HG02938 (cell line): ENCODE measurements around the gene LRRC10B.
"Not testable (repeated sequence)": the region's sequence is repeated elsewhere in the genome, so short reads cannot be mapped to it uniquely, and the experiment has no call there.

Source experiments
- ATAC-seq: cut with Tn5 transposase; IDR thresholded peaks from one replicate; pipeline ENCODE4 v1.9.1; 2021; ENCODE audit warnings: mild to moderate bottlenecking, moderate library complexity; ENCODE audit not compliant: unreplicated experiment

Gene LRRC10B

DNA sequence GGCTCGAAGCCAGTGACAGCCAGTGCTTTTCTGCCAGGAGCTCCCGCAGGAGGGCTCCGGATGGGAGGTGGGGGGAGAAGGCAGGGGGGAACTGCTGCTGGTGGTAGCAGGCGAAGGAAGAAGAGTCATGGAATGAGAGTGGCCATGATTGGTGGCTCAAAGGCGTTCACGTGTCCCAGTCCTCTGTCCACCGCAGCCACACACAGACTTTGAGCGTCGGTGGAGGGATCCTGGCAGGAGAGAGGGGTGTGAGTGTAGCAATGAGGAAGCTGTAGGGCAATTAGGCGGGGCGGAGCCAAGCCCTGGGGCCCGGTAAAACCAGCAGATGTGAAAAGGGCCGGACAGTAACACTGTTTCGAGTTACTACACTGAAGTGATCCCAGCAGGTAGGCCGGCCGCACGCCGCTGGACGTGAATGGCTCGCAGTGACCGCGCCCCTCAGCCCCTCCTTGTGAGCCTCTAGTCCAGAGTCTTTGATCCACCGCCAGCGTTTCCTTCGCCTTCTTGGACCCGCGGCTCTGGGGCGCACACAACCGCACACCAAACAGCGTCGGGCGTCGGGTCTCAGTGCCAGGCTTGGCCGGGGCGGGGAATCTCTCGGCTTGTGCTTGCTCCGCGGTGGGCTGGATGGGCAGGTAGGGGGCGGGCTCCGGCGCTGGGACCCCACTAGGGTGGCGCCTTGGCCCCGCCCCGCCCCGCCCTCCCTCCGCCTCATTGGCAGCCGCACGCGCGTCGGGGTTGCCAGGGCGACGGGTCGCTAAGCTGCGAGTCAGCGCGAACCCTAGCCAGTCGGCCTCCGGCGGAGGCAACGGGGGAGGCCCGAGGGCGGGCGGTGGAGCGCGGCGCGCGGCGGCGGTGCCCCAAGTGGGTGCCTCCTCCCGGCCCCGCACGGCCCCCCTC lies at the start of gene LRRC10B:
LRRC10B (plus strand) TSS at position 788 of the 900 bp plus-strand sequence. CDS start 250 bp downstream, outside the sequence.
- ATAC-seq = no peak

DNA sequence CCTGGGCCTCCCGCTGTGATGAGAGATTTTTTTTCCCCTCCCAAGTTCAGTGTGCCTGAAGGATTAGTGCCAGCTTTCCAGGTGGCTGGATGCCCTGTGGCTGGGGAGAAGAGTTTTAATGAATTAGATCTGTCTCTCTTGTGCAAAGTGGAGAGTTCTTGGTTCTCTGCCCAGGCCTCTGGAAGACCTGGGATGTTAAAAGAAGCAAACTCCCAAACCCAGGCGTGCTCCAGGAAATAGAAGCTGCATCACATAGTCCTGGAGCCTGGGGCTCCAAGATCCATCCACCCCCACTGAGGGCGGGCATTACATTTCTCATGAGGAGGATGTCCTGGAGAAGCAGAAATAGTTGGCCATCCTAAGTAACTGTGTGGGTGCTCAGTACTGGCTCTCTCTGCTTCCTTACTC lies 48.1 kb upstream of the LRRC10B start:
- no peak for ATAC-seq

DNA sequence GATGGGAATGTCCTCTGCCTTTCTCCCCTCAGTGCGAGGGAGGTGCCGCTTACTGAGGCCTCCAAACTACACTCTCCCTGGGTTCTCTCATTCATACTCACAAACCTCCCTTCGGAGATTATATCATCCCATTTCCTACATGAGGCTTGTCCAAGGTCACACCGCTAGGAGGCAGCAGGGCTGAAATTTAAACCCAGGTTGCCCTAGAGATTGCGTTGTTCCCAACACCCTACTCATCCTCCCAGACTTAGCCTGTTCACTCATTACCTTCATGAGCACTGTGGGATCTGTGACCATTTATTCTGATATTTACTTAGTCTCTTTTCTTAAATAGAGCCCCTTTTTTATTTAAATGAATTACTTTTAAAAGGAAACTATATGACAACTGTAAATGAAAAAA lies 47.6 kb upstream of the LRRC10B start:
- ATAC-seq = no peak

DNA sequence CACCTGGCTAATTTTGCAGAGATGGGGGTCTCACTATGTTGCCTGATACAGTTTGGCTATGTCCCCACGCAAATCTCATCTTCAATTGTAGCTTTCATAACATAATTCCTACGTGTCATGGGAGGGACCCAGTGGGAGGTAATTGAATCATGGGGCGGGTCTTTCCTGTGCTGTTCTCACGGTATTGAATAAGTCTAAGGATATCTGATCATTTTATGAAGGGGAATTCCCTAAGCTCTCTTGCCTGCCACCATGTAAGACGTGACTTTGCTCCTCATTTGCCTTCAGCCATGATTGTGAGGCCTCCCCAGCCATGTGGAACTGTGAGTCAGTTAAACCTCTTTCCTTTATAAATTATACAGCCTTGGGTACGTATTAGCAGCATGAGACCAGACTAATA lies 40.9 kb upstream of the LRRC10B start:
- ATAC-seq = not testable (repeated sequence)

DNA sequence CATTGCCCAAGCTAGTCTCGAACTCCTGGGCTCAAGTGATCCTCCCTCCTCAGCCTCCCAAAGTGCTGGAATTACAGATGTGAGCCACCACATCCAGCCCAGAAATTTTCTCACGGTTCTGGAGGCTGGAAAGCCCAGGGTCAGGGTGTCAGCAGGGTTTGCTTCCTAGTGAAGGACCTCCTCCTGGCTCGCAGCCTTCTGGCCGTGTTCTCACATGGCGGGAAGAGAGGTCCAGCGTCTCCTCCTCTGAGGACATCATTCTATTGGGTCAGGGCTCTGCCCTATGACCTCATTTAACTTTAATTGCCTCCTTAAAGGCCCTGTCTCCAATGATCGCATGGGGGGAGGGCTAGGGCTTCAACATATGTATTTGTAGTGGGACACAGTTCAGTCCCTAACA lies 40.5 kb upstream of the LRRC10B start:
- ATAC-seq = no peak

DNA sequence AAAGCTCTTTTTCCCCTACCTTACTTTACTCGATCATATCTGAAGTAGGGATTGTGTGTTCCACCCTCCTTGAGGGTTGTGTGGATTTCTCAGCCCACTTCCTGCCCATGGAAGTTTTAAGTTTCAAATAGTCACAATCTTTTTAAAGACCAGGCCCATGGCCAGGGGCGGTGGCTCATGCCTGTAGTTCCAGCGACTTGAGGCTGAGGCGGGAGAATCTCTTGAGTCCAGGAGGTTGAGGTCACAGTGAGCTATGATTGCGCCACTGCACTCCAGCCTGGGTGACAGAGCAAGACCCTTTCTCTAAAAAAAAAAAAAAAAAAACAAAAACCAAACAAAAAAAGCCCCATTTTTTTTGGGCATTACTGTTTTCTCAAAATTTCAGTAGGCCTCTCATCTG lies 36.3 kb upstream of the LRRC10B start:
- no peak for ATAC-seq

DNA sequence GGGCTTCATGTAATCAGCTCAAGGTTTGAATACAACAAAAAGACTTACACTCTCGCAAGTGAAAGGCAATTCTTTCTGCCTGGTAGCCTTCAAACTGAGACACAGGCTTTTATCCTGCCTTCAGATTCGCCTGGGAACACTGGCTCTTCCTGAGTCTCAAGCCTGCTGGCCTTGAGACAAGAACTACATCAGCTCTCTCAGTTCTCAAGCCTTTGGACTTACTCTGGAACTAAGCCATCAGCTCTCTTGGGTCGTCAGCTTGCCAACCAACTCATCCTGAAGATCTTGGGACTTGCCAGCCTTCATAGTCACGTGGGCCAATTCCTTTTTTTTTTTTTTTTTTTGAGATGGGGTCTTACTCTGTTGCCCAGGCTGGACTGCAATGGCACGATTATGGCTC lies 35.7 kb upstream of the LRRC10B start:
- ATAC-seq = no peak

DNA sequence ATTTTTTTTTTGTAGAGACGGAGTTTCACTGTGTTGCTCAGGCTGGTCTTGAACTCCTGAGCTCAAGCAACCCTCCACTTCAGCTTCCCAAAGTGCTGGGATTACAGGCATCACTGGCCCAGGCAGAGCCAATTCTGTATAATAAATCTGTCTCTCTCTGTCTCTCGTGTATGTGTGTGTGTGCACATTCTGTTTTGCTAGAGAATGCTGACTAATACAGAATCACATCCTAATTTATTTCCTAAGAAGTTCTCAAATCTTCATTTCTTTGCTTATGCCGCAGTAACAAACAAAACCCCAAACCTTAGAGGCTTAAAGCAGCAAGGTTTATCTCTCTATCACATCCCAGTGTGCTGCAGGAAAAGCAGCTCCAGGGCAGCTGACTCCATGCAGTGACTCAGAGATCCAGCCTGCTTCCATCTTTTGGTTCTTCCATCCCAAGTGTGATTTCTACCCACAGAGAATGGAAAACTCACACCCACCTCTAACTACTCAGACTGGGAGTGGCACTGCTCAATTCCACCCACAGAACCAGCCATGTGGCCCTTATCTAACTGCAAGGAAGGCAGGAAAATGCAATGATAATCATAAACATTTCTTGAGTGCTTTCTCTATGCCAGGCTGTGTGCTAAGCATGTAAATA lies 35.1 kb upstream of the LRRC10B start:
- no peak for ATAC-seq

DNA sequence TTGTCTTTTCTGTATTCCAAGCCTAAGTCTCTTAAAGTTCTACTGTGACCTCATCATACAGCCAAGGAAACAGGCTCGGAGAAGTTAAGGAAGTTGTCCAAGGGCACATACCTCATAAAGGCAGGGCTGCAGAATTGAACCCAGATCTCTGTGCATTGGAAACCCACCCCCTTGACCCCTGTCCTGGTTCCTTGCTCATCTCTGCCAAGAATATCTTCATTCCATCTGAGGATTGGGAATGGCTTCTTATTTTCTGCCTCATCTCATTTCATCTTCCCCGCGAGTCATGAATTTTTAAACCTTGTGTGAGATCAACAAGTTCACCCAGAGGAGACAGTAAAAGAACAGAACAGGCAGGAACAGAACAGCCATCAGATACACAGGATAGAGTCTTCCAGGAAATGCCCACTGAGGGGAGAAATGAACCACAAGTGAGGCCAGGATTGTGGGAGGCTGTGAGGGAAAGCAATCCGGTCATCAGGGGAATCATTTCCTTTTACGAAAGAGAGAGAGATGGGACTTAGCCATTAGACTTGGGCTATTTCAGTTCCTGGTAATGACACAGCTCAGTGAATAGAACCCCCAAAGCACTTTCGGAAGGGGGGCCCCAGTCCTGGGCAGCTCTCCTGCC lies 34.4 kb upstream of the LRRC10B start:
- ATAC-seq = no peak

DNA sequence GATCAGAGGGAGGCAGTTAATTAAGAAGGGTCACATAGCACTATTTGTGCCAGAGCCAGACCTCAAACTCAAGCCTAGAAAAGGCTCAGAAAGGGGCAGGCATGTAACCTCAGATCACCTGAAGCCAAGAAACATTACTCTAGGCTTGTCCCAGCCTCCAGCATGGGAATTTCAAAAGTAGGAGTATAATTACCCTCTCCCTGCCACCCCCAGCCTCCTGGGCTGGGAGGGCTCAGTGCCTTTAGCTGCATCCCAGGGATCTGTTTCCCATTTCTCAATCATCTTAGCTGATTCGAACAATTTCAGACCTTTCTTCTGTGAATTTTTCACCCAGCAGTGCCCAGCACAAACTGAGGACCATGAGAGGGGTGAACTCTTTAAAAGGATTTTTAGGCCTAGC lies 33.1 kb upstream of the LRRC10B start:
- ATAC-seq = no peak

DNA sequence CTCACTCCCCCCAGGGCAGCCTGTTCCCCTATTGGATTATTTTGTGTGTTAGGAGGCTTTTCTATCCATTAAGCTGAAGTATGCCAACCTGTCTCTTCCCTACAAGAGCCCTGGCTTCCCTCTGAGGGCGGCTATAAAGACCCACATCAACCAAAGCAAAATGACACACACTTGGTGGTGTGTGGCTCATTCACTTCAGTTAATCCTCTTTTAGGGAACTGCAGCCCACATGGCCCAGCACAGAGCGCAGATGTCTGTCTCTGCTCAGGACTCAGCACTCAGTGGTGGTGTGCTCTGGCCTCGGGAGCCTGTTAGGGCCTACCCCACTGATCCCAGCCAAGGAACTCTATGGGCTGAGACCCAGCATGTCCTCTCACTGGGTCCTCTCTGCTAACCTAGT lies 32.2 kb upstream of the LRRC10B start:
- ATAC-seq = no peak

DNA sequence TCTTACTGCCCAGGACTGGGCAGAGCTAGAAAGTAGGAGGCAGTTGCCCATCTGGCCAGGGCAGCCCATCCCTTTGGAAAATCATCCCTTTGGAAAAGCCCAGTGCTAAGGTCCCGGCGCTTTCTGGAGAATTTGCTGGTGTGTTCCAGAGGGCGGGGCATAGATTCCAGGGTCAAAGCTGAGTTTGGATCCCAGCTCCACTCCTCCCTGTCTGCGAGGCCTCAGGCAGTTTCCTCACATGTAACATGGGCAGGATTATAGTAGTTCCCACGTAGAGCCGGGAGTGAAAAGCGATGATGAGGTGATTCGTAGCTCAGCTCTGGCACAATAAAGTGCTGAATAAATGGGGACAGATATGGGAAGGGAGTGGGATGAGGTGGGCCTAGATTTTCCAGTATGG lies 31.4 kb upstream of the LRRC10B start:
- ATAC-seq = no peak

DNA sequence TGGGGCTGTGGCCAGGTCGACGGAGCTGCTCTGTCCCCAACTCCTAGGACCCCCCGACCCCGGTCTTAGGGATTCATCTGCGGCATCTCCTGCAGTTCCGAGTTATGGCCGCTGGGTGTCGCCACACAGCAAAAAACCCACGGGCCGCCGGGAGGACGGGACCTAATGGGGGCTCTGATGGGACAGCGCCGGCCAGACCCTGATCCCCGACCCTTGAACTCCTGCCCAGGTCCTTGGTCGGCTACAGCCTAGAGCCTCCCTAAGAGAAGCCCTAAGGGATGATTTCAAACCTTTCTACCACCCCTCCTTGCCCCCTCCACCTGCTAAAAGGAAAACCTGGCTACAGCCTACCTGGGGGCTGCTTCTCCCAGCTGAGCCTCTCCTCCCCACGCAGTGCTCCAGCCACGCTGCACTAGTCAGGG lies 30.8 kb upstream of the LRRC10B start:
- no peak for ATAC-seq

DNA sequence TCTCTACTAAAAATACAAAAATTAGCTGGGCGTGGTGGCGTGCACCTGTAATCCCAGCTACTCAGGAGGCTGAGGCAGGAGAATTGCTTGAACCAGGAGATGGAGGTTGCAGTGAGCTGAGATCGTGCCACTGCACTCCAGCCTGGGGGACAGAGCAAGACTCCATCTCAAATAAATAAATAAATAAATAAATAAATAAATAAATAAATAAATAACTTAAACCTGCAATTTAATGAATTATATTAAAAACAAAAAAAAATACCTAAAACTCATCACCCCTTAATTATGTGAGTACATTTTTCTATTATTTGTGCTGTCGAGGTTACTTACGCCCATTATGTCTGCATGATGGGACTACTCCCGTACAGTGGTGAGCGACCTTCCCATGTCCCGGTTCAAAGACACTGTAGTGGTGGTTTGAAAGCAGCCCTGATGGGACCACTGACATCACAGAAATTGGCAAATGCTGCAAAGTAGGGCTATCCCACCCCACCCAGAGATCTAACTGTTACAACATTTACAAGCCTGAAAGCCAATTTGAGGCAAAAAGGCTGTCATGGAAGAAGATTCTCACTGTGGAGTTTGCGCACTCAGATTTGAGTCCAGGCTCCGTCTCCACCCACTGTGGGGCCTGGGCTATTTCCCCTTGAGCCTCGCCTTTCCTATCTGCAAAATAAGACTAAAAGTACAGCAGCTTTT lies 29.0 kb upstream of the LRRC10B start:
- not testable (repeated sequence) for ATAC-seq

DNA sequence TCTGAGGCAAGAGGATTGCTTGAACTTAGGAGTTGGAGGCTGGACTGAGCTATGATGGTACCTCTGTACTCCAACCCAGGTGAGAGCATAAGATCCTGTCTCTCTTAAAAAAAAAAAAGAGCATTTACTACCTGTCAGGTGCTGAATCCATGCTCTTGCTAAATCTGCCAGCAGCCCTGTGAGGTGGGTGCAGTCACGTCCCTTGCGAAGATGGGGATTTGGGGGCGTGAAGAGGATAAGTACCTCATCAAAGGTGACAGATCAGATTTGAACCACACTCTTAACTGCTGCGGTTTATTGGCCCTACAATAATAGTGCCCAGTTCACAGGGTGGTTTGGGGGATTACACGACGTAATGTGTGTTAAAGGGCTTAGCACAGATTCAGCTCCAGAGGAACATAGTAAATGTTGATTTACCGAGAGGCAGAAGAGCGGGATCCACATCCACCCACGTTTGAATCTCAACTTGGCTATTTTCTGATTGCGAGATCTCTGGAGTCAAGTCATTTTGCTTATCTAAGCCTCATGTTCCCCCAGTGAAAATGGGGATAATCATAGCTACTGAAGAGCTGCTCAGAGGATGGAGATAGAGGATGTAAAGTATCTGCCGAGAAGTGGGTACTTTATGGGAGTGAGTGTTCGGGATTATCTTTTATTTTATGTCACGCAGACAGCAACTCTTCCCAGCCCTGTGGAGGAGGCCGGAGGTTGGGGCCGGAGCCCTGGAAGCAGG lies 28.1 kb upstream of the LRRC10B start:
- no peak for ATAC-seq

DNA sequence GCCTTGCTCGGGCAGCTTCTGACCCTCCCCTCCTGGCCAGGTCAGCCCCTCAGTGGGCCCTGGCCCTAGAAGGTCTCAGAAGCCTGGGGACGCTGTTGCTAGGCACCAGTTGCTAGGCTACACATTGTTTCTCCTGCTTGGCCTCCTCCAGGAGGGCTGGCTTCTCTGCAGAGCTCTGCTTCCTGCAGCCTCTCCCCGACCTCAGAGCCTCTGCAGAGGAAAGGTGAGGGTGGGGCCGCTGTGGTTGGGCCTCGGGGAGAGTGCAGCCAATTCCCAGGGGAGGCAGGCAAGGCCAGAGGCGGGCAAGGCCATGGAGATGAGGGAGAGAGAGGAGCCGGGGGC lies 27.6 kb upstream of the LRRC10B start:
- ATAC-seq = no peak

DNA sequence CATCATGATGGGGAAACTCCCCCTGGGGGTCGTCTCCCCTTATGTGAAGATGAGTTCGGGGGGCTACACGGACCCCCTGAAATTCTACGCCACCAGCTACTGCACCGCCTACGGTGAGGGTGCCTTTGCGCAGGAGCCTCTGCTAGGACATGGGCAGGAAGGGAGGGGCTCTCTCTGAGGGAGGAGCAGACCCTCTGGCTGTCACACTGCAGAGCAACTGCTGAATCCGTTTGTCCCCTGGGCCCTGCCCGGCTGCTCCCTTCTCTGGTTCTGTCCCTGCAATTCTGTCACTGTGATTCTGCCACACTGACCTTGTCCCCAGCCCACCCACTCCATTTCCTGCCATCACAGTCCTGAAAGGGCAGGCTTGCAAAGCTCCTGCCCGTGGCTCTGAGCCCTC lies 26.7 kb upstream of the LRRC10B start:
- no peak for ATAC-seq

DNA sequence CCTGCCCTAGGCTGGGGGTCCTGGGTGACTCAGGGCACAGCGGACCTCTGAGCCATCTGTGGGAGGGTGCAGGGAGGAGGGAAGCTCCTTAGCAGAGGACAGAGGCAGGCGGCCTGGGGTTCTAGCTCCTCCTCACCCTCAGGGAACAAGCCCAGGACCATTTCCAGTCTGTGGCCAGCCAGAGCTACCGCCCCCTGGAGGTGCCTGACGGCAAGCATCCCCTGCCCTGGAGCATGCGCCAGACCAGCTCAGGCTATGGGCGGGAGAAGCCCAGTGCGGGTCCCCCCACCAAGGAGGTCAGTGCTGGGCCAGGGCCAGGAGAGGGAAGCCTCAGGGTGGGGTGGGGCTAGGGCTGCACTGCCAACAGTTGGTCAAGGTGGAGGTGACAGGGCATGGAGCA lies 26.0 kb upstream of the LRRC10B start:
- ATAC-seq = no peak

DNA sequence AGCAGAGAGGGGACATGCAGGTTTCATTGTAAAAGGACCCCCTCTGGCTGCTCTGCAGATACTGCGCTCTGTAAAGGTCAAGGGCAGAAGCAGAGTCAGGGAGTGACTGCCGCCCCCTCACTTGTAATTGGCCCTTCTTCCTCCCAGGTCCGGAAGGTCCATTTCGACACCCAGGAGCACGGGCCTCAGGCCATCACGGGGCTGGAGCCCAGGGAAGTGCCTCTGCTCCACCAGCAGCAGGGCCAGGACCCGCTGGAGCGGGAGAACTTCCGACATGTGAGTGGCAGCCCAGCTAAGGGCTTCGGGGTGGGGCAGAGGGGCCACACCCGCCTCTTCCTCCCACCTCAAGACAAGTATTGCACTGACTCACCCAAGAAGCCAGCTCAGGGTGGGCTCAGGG lies 24.0 kb upstream of the LRRC10B start:
- ATAC-seq = no peak

DNA sequence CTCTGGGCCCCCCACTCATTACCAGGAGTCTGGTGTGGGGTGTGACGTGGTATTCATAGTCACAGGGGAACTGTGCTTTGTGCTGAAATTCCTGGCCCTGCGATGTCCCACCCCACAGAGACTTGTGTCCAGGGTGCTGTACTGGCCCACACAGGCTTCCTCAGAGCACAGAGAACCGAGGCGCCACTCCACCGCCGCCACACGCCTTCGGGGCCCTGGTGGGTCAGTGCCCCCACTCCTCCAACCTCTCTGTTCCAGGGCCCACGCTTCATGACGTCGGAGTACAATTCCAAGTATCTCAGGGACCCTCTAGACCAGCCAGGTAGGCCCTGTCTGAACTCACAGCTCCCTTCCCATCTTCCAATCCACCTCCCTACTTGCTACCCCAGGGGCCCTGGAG lies 23.5 kb upstream of the LRRC10B start:
- ATAC-seq = no peak
